SK-N-SH (cell line): ENCODE measurements around the gene SYT6. TPM values are rescaled to one million over a fixed set of nuclear protein-coding genes. Genes with fewer than 3 reads are reported as not detected.

Source experiments
- CTCF ChIA-PET: fragments of 300-600, 350-600 bp; formaldehyde crosslinking; extraction: SDS; loops from one replicate; lab custom pipeline; 2021; lab: Yijun Ruan, JAX
- POLR2A ChIA-PET: fragments of 350-600 bp; sonication (Branson Sonifier 250); formaldehyde crosslinking; extraction: SDS; loops from one replicate; lab custom pipeline; 2020; ENCODE audit warnings: antibody characterized with exemption, inconsistent platforms; lab: Yijun Ruan, JAX
- DNase-seq: peaks from one replicate; pipeline ENCODE4 v3.0.0; 2012
- H2AFZ ChIP-seq: fragments of 200-600 bp; sonication (generic); 2 replicates; pipeline ENCODE4 v1.8.1; 2016; ENCODE audit warnings: antibody characterized with exemption, mild to moderate bottlenecking, low read depth
- H3F3A ChIP-seq: fragments of 200-600 bp; sonication (generic); replicated peaks from 2 replicates; pipeline ENCODE3; 2016; ENCODE audit warnings: antibody characterized with exemption, mild to moderate bottlenecking; ENCODE audit not compliant: insufficient read depth
- H3K27ac ChIP-seq, 2 experiments: fragments of 200-500 bp in 1 of 2; fragments of 200-600 bp in 1 of 2; sonication (Bioruptor generic) in 1 of 2; sonication (generic), shearing (Covaris generic) in 1 of 2; 2 replicates each; pipeline versions ENCODE4 v1.5.1 to v1.6.1; 2014 to 2016; ENCODE audit warnings: low read depth in 2 of 2, inconsistent platforms in 1 of 2, low read length in 1 of 2, mild to moderate bottlenecking in 1 of 2, mixed read lengths in 1 of 2
- H3K27me3 ChIP-seq: fragments of 200-600 bp; sonication (generic), shearing (Covaris generic); 2 replicates; pipeline ENCODE4 v1.6.1; 2016; ENCODE audit warnings: mixed run types; ENCODE audit not compliant: insufficient read depth
- H3K36me3 ChIP-seq, 2 experiments: fragments of 200-500 bp in 1 of 2; fragments of 200-600 bp in 1 of 2; sonication (Bioruptor generic) in 1 of 2; sonication (generic) in 1 of 2; replicated peaks in 1 of 2; 2 replicates each; pipeline versions ENCODE3 to v1.5.1; 2014 to 2016; ENCODE audit warnings: low read length in 1 of 2, mild to moderate bottlenecking in 1 of 2; ENCODE audit not compliant: insufficient read depth in 2 of 2, control insufficient read depth in 1 of 2
- H3K4me1 ChIP-seq, 2 experiments: fragments of 200-500 bp in 1 of 2; fragments of 200-600 bp in 1 of 2; sonication (Bioruptor generic) in 1 of 2; sonication (generic), shearing (Covaris generic) in 1 of 2; 2 replicates each; pipeline versions ENCODE4 v1.5.1 to v1.6.1; 2014 to 2016; ENCODE audit warnings: low read depth in 1 of 2, low read length in 1 of 2, mixed run types in 1 of 2; ENCODE audit not compliant: insufficient read depth in 2 of 2, control insufficient read depth in 1 of 2
- H3K4me2 ChIP-seq: fragments of 200-600 bp; sonication (generic), shearing (Covaris generic); 2 replicates; pipeline ENCODE4 v1.6.1; 2017; ENCODE audit warnings: mixed run types
- H3K4me3 ChIP-seq, 2 experiments: fragments of 200-500 bp in 1 of 2; fragments of 200-600 bp in 1 of 2; sonication (Bioruptor generic) in 1 of 2; sonication (generic), shearing (Covaris generic) in 1 of 2; 2 replicates each; pipeline versions ENCODE4 v1.5.1 to v1.8.1; 2014 to 2016; ENCODE audit warnings: low read depth in 2 of 2, inconsistent platforms in 1 of 2, low read length in 1 of 2, mild to moderate bottlenecking in 1 of 2, mixed read lengths in 1 of 2, moderate library complexity in 1 of 2
- H3K79me2 ChIP-seq: fragments of 200-600 bp; sonication (generic); 2 replicates; pipeline ENCODE4 v1.8.1; 2017; ENCODE audit warnings: mild to moderate bottlenecking; ENCODE audit not compliant: insufficient read depth
- H3K9ac ChIP-seq: fragments of 200-600 bp; sonication (generic); 2 replicates; pipeline ENCODE4 v1.6.1; 2017; ENCODE audit warnings: mixed run types
- H3K9me2 ChIP-seq: fragments of 200-600 bp; sonication (generic); 2 replicates; pipeline ENCODE4 v1.6.1; 2017; ENCODE audit warnings: mixed run types
- H3K9me3 ChIP-seq: fragments of 200-600 bp; sonication (generic); 2 replicates; pipeline ENCODE4 v1.6.1; 2017; ENCODE audit warnings: mixed run types, mild to moderate bottlenecking, moderate library complexity
- H4K20me1 ChIP-seq: fragments of 200-600 bp; sonication (generic); 2 replicates; pipeline ENCODE4 v1.6.1; 2017; ENCODE audit warnings: mild to moderate bottlenecking, mixed run types; ENCODE audit not compliant: insufficient read depth
- CHD2 ChIP-seq: fragments of 150-350 bp; IDR thresholded peaks from 2 replicates; pipeline ENCODE4 v1.6.1; 2018; ENCODE audit warnings: low read length; ENCODE audit not compliant: partially characterized antibody
- EP300 ChIP-seq, 2 experiments: IDR thresholded peaks; 2 replicates each; pipeline versions ENCODE4 v1.4.0 to v1.6.1; 2012; ENCODE audit warnings: borderline replicate concordance in 1 of 2, low read depth in 1 of 2, low read length in 1 of 2
- EZH2phosphoT487 ChIP-seq: fragments of 200-600 bp; sonication (generic); IDR thresholded peaks from 2 replicates; pipeline ENCODE4 v1.6.1; 2017; ENCODE audit warnings: low read depth, mixed run types, mild to moderate bottlenecking, antibody characterized with exemption, moderate library complexity, borderline replicate concordance
- FOXM1 ChIP-seq: IDR thresholded peaks from 2 replicates; pipeline ENCODE4 v1.4.0; 2012; ENCODE audit warnings: low read depth, mild to moderate bottlenecking
- GABPA ChIP-seq: IDR thresholded peaks from 2 replicates; pipeline ENCODE4 v1.4.0; 2012; ENCODE audit warnings: low read depth, mild to moderate bottlenecking
- GATA2 ChIP-seq: sonication (generic); formaldehyde crosslinking; IDR thresholded peaks from 2 replicates; pipeline ENCODE4 v1.5.0; 2020; ENCODE audit warnings: mild to moderate bottlenecking, missing genetic modification reagents
- IRF3 ChIP-seq: fragments of 150-350 bp; IDR thresholded peaks from 2 replicates; pipeline ENCODE4 v1.6.1; 2016; ENCODE audit warnings: mild to moderate bottlenecking, low read depth, low read length
- JUND ChIP-seq: IDR thresholded peaks from 2 replicates; pipeline ENCODE4 v1.4.0; 2012
- MEF2A ChIP-seq: IDR thresholded peaks from 2 replicates; pipeline ENCODE4 v1.4.0; 2012; ENCODE audit warnings: low read depth, borderline replicate concordance
- NFIC ChIP-seq: IDR thresholded peaks from 2 replicates; pipeline ENCODE4 v1.4.0; 2012; ENCODE audit warnings: borderline replicate concordance
- PBX3 ChIP-seq: IDR thresholded peaks from 2 replicates; pipeline ENCODE4; 2012
- POLR2AphosphoS5 ChIP-seq: IDR thresholded peaks from 2 replicates; pipeline ENCODE4 v1.6.1; 2012; ENCODE audit warnings: low read depth, low read length
- RAD21 ChIP-seq: IDR thresholded peaks from 2 replicates; pipeline ENCODE4 v1.6.1; 2012; ENCODE audit warnings: mild to moderate bottlenecking, low read length
- RCOR1 ChIP-seq: fragments of 150-350 bp; IDR thresholded peaks from 2 replicates; pipeline ENCODE4 v1.6.1; 2017; ENCODE audit warnings: antibody characterized with exemption, low read length
- REST ChIP-seq: IDR thresholded peaks from 2 replicates; pipeline ENCODE4 v1.6.1; 2012; ENCODE audit warnings: mild to moderate bottlenecking, low read depth, low read length, moderate library complexity
- SIN3A ChIP-seq: IDR thresholded peaks from 2 replicates; pipeline ENCODE4 v1.6.1; 2012; ENCODE audit warnings: low read depth, mild to moderate bottlenecking, low read length, moderate library complexity, borderline replicate concordance
- TAF1 ChIP-seq: IDR thresholded peaks from 2 replicates; pipeline ENCODE4 v1.6.1; 2012; ENCODE audit warnings: low read depth, mild to moderate bottlenecking, low read length, moderate library complexity, borderline replicate concordance
- TCF12 ChIP-seq: IDR thresholded peaks from 2 replicates; pipeline ENCODE4 v1.4.0; 2012
- TEAD4 ChIP-seq: IDR thresholded peaks from 2 replicates; pipeline ENCODE4 v1.4.0; 2012; ENCODE audit warnings: mild to moderate bottlenecking, borderline replicate concordance; ENCODE audit not compliant: insufficient read depth
- ZBTB33 ChIP-seq: IDR thresholded peaks from 2 replicates; pipeline ENCODE4 v1.4.0; 2012; ENCODE audit warnings: low read depth, borderline replicate concordance
- WGBS: methylation state at CpG from one replicate; pipeline ENCODE4 v1.1.6; 2017; ENCODE audit warnings: low lambda C conversion rate; 5-methylcytosine and 5-hydroxymethylcytosine counted together
- polyA plus RNA-seq, 3 experiments: library from polyadenylated mRNA; depleted of rRNA; stranded (reverse); fragments of >200 nt; gene quantifications; 2 replicates each; pipeline ENCODE4 v1.2.3, GENCODE V29; 2012

SYT6 gene
- polyA plus RNA-seq, 1 of the 3 experiments (the other 2 are of a cell fraction) = not detected

- TF ChIP-seq EP300 (IDR thresholded peaks at IDR 0.05; ENCODE audit: borderline replicate concordance in 1 of 2, low read depth in 1 of 2, low read length in 1 of 2) (no peak), SIN3A (no peak), MEF2A (no peak), POLR2AphosphoS5 (no peak), GATA2 (CRISPR knock-in tag) (no peak), JUND (no peak), GABPA (no peak)
Measured at GRCh38 chr1:114118351-114118990, 35.2 kb downstream of the SYT6 start (continued).

GRCh38 chr1:114117654-114118053, 36.0 kb downstream of the SYT6 start:
- no peak overlapping the region for H3K4me3 ChIP-seq
- no peak overlapping the region for H2AFZ ChIP-seq
- no peak for TF ChIP-seq TAF1
- no peak for TF ChIP-seq RCOR1
- no peak for TF ChIP-seq RAD21
- TF ChIP-seq REST = no peak
- no peak for TF ChIP-seq POLR2AphosphoS5
- TF ChIP-seq PBX3 = no peak
- no peak for TF ChIP-seq EZH2phosphoT487
- TF ChIP-seq GABPA = no peak
- no peak for TF ChIP-seq NFIC
- TF ChIP-seq TEAD4 = no peak
- no peak for TF ChIP-seq FOXM1
- TF ChIP-seq IRF3 = no peak
- no peak for TF ChIP-seq TCF12
- no peak for TF ChIP-seq CHD2
- no peak for TF ChIP-seq ZBTB33
- no peak for TF ChIP-seq EP300 (IDR thresholded peaks at IDR 0.05; ENCODE audit: borderline replicate concordance in 1 of 2, low read depth in 1 of 2, low read length in 1 of 2)
- TF ChIP-seq, all 33 proteins: peak for 0
- Histone ChIP-seq H3K9me2 (no peaks in the 10 kb centered on the region), H3K79me2 (no peaks in the 10 kb centered on the region), H3K4me2 (no peak overlapping the region), H3K9me3 (no peaks in the 10 kb centered on the region), H3K27me3 (no peaks in the 10 kb centered on the region; the same call in 1 of the 2 replicates), H3F3A (no peaks in the 10 kb centered on the region), H3K9ac (no peak overlapping the region), H3K36me3 (no peaks in the 10 kb centered on the region), H4K20me1 (no peaks in the 10 kb centered on the region), H3K4me1 (peaks cover 11 to 13% of the 10 kb centered on the region in 2 experiments; a peak in 2 of 4 replicates), H3K27ac (no peak overlapping the region)
- 88% methylated on average over 5 of the region's 8 CpGs for WGBS
- ChIA-PET POLR2A (no interaction called here), CTCF (interaction anchor here (0.6 kb wide), 1 partner anchor 31 kb away, joined by 3 read pairs; no protein-coding TSS in a partner anchor)
- no peak for DNase-seq
